Activated CD8-positive, alpha-beta memory T cell treated with anti-CD3 and anti-CD28 coated beads, Interleukin-2, amount 50 U/mL, for 1 hour (primary cell): Measurements from ENCODE around the gene FBXO45.
A peak's percentile ranks its signal among the peaks of the same experiment; 100 is the strongest.
"Not testable (repeated sequence)": the region's sequence is repeated elsewhere in the genome, so short reads cannot be mapped to it uniquely, and the experiment has no call there.

ENCODE experiments used
- DNase-seq: peaks from one replicate; pipeline ENCODE4 v3.0.0-alpha.2; 2020; ENCODE audit errors: extremely low read depth

FBXO45 gene

DNA sequence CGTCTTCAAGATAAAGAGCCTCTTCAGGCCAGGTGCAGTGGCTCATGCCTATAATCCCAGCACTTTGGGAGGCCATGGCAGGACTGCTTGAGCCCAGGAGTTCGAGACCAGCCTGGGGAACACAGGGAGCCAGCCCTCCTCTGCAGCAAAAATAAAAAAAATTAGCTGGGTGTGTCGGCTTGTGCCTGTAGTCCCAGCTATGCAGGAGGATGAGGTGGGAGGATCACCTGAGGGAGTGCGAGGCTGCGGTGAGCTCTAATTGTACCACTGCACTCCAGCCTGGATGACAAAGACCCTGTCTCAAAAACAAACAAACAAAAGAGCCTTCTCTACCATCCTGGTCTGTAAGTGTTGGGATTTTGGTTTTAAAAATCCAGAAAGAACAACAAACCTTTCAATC lies 11.2 kb upstream of the FBXO45 start:
- DNase-seq: no peak

DNA sequence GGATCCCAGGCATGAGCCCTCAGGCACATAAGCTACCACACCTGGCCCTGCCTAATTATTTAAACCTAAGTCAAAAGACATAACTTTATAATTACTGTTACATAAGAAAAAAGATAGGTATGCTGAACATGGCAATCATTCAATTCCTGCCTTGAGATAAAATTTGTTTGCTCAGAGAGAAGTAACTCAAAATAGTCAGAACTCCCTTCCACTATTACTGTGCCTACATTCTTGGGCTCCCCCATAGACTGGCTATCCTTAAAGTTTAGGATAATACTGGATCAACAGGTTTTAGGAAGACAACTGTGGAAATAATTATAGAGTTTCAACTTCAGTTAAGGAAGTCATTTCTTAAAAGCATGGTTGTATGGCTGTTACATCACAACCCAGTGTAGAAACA lies 10.0 kb upstream of the FBXO45 start:
- DNase-seq: no peak

DNA sequence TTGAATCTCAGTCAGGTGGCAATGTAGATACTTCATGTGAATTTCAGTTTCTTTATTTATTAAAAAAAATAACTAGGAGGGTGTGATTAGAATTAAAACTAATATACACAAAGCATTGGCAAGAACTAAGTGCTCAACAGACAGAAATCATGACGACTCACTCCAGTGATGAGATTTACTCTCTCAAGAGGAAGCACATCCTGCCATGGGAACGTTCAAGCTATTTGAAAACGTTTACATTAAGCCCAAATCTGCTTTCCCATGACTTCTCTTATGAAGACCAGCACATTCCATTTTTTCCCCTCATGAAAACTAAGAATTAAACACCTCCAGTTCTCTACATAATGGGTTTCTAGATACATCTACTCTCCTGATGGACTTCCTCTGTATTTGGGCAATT lies 8.6 kb upstream of the FBXO45 start:
- no peak for DNase-seq

DNA sequence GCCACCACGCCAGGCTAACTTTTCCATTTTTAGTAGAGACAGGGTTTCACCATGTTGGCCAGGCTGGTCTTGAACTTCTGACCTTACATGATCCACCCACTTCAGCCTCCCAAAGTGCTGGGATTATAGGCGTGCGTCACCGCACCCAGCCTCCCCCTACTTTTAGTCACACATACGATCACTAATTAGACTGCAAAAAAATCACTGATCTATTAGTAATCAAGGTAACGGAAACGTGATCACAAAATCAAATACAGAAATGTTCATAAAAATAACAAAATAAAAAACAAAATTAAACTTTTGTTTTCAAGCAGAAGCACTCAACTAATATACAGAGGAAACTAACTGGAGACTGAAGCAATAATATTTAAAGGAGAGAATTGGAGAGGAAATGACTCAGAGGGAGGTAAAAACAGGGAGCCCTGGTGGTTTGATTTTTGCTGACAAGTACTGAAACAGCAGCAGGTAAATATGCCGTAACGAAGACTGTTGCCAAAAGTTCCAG lies 4.7 kb upstream of the FBXO45 start:
- no peak for DNase-seq

DNA sequence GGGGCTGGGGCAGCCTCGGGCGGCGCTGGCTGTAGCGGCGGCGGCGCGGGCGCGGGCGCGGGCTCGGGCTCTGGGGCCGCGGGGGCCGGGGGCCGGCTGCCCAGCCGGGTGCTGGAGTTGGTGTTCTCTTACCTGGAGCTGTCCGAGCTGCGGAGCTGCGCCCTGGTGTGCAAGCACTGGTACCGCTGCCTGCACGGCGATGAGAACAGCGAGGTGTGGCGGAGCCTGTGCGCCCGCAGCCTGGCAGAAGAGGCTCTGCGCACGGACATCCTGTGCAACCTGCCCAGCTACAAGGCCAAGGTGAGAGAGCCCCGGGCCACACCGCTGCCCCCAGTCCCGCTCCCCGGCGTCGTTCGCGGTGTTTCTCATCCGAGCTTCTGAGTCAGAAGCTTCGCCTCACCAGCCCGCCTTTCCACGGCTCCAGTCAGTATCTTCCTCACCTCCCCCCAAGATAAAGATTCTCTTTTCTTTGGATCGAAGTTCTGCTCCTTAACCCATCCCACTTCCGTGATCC lies 600 bp downstream of the FBXO45 start:
- DNase-seq: no peak

DNA sequence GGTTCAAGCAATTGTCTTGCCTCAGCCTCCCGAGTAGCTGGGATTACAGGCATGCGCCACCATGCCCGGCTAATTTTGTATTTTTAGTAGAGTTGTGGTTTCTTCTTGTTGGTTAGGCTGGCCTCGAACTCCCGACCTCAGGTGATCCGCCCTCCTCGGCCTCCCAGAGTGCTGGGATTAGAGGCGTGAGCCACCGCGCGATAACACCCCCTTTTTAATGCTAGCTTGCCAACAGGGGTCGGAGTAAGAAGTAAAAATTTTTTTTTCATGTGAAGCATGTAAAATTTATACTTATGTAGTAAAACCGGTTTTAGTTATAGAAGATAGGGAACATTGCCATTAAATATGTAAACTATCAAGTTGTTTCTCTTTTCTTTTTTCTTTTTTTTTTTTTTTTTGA lies 1.9 kb downstream of the FBXO45 start:
- not testable (repeated sequence) for DNase-seq

DNA sequence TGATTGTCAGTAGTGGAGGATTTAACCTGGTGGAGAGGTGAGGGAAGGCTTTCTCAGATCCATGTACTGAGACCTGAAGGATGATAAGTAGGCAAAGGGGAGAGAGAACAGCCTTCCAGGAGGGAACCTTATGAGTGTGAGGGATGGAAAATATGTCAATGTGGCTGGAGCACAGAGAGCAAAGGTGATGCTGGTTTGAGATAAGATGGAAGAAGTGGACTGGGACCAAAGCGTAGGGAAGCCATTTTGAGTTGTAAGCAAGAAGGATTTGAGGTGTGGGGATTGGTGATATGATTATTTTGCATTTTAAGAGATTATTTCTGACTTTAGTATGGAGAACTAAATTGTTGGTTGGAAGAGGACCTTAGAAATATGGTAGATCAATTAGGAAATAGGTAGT lies 3.9 kb downstream of the FBXO45 start:
- no peak for DNase-seq

DNA sequence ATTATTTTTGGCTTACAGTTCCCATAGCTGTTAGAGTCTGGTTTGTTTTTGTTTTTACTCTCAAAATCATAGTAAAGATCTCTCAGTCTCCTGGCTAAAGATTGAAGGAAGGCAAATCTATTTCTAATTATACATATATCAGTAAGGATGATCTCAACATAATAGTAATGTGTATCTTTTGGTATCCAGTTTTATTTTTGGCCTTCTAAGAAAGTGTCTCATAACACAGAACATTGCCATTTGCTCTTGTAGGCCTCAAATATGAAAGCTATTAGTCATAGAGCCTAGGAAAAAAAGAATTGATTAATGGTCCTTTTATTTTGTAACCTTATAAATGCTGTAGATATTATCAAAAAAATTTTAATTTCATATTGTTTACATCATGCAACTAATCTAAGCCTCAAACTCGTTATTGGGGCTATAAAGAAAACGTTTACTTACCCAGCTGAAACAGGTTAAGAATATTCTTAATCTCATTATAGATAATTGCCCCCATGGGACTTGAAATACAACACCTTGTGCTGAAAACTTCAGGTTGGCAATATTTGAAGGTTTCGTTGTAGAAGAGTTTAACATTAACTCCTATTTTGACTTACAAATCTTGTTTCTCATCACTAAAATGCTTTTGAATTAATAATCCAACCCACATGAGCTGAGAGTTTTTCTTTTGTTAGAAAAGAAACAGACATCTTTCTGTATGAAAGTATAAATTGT lies 16.7 kb downstream of the FBXO45 start:
- DNase-seq: no peak

DNA sequence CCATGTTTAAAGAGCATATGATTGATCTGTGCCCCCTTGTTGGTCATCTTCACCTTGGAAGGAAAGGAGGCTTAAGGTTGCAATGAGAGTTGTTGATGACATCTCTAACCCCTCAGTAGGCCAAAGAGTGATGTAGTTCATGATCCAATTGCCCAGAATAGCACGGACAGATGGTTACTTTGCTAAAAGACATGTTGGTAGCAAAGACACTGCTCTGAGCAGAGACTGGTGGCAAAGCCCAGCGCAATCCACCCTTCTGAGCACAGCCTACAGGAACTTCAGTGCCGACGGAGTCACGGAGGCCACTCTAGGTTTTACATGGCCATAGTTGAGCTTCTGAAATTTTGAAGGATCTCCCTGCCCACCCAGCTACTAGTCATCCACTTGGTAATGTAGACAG lies 21.8 kb downstream of the FBXO45 start:
- DNase-seq: no peak

DNA sequence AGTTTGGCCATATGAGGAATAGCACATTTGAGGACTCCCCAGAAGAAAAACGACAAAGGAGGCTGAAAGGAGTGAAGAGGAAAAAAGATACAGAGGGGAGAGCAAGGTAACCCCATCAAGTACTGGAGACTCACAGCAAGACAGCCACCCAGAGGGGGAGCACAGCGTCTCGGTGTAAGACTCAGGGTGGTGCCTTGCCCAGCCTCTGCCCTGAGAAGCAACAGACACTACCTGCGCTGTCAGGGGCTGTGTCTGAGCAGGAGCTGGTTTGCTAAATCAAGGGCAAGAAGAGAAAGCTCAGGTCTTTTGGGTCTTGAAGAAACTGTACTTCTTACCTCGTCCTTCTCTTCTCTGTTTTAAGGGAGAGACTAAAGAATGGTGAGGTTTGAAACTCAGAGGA lies 27.9 kb downstream of the FBXO45 start:
- no peak for DNase-seq

DNA sequence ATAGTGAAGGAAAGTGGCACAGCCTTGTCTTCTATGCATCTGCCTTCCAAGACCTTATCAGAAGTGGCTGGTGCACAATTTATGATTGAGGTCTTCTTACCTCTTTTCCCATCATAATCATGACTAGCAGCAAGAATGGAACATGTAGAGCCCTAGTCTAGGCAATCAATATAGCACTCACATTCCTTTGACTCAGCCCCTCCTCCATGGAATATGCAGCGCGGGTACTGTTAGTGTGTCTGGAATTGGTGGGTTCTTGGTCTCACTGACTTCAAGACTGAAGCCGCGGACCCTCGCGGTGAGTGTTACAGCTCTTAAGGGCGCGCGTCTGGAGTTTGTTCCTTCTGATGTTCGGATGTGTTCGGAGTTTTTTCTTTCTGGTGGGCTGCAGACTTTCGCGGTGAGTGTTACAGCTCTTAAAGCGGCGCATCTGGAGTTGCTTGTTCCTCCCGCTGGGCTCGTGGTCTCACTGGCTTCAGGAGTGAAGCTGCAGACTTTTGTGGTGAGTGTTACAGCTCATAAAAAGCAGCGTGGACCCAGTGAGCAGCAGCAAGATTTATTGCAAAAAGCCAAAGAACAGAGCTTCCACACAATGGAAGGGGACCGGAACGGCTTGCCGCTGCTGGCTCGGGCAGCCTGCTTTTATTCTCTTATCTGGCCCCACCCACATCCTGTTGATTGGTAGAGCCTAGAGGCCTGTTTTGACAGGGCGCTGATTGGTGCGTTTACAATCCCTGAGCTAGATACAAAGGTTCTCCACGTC lies 29.7 kb downstream of the FBXO45 start:
- not testable (repeated sequence) for DNase-seq

DNA sequence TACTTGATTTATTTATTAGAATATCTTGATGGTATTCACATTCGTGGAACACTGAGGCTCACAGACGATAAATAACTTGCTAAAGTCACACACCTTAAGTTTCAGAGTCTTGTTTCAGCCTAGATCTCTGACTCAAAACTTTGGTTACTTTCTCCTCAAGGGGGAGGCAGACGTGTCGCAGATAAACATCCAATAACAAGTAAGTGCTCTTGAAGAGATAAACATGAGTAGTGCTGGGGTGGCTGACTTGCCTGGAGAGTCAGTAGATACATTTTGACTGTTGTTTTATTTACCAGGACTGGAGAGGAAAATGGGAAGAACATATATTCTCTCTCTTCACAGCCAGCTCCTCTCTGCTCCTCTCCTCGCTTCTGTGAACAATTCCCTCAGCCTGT lies 31.3 kb downstream of the FBXO45 start:
- no peak for DNase-seq

DNA sequence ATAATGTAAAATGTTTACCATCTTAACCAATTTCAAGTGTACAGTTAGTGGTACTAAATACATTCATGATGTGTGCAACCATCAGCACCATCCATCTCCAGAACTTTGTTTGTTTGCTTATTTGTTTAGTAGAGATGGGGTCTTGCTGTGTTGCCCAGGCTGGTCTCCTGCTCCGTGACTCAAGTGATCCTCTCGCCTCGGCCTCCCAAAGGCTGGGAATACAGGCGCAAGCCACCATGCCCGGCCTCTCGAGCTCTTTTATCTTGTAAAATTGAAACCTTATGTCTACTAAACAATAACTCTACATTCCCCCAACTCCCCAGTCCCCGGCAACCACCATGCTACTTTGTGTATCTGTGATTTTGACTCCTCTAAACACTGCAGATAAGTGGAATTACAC lies 31.9 kb downstream of the FBXO45 start:
- DNase-seq: no peak

DNA sequence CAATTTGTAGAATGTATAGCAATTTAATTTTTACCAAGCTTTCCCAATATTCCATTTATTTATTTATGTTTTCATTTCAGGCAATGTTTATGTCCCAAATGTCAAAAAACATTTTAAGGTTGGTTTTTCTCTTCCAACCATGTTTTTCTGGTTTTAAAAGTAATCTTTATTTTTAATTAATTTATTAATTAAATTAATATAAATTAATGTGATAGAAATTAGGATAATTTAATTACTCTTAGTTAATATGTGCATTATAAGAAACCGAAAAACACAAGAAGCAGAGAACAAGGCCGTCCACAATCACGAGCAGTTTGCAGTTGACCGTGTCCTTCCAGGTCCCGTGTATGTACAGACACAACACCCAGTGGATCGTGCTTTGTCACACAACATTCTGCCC lies 34.2 kb downstream of the FBXO45 start:
- no peak for DNase-seq

DNA sequence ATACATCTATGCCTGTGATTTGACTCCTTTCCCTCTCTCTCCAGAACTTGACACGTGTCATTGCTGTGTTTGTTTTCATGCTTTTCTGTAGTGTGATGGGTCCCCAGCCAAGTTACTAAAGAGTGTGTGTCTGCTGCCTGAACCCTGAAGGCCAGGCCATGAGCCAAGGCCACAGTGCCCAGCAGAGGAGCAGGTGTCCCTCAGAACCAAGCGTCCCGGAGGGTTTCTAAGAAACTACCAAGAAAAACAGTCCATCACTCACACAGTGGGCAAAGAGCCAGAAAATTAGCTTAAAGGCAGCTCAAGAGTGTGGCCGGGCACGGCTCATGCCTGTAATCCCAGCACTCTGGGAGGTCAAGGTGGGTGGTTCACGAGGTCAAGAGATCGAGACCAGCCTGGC lies 35.2 kb downstream of the FBXO45 start:
- DNase-seq: no peak

DNA sequence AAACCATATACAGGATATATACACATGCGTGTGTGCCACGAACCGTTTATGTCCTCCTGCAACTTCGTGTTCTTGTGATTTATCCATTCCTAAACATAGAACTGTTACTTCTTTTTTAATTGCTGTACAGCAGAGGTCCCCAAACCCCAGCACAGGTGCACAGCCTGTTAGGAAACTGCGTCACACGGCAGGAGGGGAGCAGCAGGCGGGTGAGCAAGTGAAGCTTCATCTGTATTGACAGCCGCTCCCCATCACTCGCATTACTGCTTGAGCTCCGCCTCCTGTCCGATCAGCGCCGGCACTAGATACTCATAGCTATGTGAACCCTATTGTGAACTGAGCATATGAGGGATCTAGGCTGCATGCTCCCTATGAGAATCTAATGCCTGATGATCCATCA lies 36.1 kb downstream of the FBXO45 start:
- DNase-seq: peak; percentile 34

DNA sequence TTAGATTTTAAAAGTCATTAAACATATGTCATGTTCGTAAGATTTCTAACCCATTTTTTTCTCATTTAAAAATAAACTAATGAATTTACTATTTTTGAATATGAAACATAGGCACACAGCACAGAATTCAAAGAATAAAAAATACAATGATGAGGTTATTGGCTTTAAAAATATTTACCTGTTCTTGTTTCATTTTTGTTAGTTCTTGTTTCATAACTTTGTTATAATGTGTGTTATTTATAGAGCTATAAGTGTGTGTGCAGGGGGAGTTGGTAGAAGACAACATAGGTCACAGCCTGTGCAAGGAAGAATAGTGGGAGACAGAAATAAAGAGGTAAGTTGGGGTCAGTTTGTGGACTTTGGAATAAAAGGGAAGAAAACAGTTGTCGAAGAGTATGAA lies 40.2 kb downstream of the FBXO45 start:
- DNase-seq: no peak

DNA sequence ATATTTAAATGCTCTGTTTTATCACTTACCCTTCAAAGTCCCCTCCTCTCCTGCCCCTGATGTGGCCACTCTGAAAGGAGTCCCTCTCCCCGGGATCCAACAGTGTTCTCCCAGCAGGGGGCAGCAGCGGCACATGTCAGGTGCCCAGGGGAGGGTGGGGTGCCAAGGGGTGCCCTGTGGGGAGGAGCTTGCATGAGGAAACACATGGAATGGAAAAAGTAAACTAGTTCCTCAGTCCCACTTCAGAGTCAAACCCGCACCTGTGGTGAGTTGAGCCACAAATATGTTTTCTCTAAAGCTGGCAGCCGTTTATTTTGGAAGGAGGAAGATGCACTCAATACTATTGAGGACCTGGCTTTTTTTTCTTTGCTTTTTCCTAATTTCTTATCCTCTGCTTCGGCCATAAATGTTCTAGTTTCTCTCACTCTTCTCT lies 40.9 kb downstream of the FBXO45 start:
- peak; percentile 94 for DNase-seq

DNA sequence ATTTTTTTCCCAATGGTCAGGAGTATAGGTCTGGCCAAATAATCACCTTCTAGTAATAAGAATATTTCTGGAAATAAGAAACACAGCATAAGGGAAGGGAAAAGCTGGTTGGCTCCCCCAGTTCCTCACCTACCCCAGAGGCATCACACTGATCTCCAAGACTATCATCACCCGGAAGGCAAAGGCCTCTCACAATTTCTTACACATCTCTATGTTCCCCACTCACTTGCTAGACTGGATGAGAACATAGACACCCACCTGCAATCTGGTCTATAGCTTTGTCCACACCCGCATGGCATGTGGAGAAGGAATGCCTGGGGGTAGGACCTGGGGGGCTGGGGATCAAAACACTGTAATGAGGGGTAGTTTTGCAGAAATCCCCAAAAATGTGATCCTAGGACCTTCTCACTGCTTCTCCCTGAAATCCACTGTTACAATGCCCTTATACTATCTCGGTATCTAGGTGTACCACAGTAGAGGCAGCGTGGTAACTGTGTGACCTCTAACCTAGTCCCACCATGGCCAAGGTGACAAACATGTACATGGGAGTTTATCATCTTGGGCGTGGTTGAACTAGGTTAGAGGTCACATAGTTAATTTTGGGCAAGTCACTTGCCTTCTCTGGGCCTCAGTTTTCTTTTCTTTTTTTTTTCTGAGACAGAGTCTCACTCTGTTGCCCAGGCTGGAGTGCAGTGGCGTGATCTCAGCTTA lies 41.5 kb downstream of the FBXO45 start:
- DNase-seq: no peak

DNA sequence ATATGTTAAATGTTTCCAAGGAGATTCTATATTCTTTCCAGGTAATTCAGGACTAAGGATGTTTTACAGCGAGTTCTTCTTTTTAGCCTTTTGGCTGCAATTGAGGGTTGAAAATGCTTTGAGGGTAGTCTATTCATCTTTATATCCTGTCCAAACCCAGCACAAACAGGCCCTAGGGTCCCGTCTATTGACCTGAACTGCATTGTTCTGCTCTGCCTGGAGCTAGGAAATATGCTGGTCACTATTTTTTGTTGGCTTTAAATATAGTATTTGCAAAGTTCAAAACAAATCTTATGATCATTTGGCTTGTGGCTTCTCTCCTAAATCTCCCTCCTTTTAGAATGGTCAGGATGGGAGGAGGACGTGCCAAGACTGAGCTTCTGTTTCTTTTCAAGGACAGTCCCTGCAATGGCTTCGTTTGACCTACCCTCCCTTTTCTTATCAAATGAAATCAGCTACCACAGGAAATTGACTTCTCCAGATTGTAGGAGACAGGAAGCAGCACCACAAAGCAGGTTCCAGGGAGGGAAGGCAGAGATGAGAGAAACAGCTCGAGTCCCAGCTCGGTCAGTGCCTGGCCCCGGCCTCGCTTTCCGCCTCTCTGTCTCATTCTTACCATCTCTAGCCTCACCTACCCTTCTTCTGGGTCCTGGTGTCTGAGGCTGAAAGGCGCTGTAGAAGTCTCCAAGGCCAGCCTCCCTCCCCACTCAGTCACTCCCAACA lies 43.5 kb downstream of the FBXO45 start:
- DNase-seq: no peak

DNA sequence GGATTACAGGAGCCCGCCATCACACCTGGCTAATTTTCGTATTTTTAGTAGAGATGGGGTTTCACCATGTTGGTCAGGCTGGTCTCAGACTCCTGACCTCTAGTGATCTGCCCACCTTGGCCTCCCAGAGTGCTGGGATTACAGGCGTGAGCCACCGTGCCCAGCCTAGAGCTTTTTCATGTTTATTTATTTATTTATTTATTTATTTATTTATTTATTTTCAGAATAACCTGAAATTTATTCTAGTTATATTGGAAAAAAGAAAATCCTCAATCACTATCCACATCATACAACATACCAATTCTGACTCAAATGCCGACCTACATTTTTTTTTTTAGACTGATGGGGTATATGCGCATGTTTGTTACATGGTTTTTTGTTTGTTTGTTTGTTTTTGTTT lies 46.8 kb downstream of the FBXO45 start:
- DNase-seq: not testable (repeated sequence)

DNA sequence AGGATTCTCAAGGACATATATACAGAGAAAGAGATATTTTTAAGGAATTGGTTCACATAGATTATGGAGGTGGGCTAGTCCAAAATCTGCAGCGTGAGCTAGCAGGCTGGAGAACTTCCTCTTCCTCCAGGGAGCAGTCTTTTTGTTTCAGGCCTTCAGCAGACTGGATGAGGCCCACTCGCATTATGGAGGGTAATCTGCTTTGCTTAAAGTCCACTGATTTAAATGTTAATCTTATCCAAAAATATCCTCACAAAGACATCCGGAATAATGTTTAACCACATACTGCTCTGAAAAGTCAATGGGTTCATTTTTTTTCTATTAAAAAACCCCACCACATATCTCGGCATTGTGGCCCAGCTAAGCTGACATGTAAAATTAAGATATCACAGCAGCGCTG lies 48.8 kb downstream of the FBXO45 start:
- DNase-seq: no peak
